GM10266 (cell line): Measurements from ENCODE around the gene LGALS4.
"Not testable (repeated sequence)": the region's sequence is repeated elsewhere in the genome, so short reads cannot be mapped to it uniquely, and the experiment has no call there.

ENCODE experiments used
- DNase-seq: peaks from one replicate; pipeline ENCODE4 v3.0.0; 2012; ENCODE audit errors: extremely low spot score
- CTCF ChIP-seq: IDR thresholded peaks from 2 replicates; pipeline ENCODE4 v1.5.1; 2012; ENCODE audit warnings: mild to moderate bottlenecking, low read depth; ENCODE audit not compliant: control insufficient read depth, insufficient read depth; ENCODE audit errors: missing control alignments

LGALS4 gene

GRCh38 chr19:38785187-38785699 lies 27.5 kb downstream of the LGALS4 start:
- no peak for DNase-seq

GRCh38 chr19:38784224-38784623 lies 28.5 kb downstream of the LGALS4 start:
- no peak for DNase-seq
- no peak for TF ChIP-seq CTCF

More at GRCh38 chr19:38785187-38785699, 27.5 kb downstream of the LGALS4 start:
- TF ChIP-seq CTCF: no peak

- DNase-seq: not testable (repeated sequence)
These were observed 30.5 kb downstream of the LGALS4 start for GRCh38 chr19:38782212-38782611.

GRCh38 chr19:38781058-38781457 lies 31.7 kb downstream of the LGALS4 start:
- no peak for DNase-seq
- no peak for TF ChIP-seq CTCF

- no peak for TF ChIP-seq CTCF
These were observed 32.3 kb downstream of the LGALS4 start for GRCh38 chr19:38780443-38780842.

GRCh38 chr19:38778733-38779132 lies 34.0 kb downstream of the LGALS4 start:
- no peak for DNase-seq
- TF ChIP-seq CTCF: no peak

More at GRCh38 chr19:38780443-38780842, 32.3 kb downstream of the LGALS4 start:
- DNase-seq: no peak

- DNase-seq: no peak
- TF ChIP-seq CTCF: no peak
These were observed 38.4 kb downstream of the LGALS4 start for GRCh38 chr19:38774181-38774950.
